Mucosa of rectum (tissue), 2 donors: ENCODE data around the gene ZDHHC1.

ENCODE experiments used
- H3K27ac ChIP-seq, 2 donors: one replicate each; pipeline ENCODE4 v1.7.0; 2013; ENCODE audit warnings: inconsistent platforms in 2 of 2, low read depth in 2 of 2, low read length in 2 of 2
- H3K27me3 ChIP-seq, 2 donors: one replicate each; pipeline ENCODE4 v1.7.0; 2013; ENCODE audit warnings: low read length in 2 of 2; ENCODE audit not compliant: control insufficient read depth in 2 of 2, insufficient read depth in 2 of 2
- H3K36me3 ChIP-seq, 2 donors: one replicate each; pipeline ENCODE4 v1.7.0; 2013; ENCODE audit warnings: low read length in 2 of 2; ENCODE audit not compliant: control insufficient read depth in 2 of 2, insufficient read depth in 2 of 2
- H3K4me1 ChIP-seq, 2 donors: one replicate each; pipeline ENCODE4 v1.7.0; 2013; ENCODE audit warnings: low read length in 2 of 2, mild to moderate bottlenecking in 1 of 2; ENCODE audit not compliant: control insufficient read depth in 2 of 2, insufficient read depth in 2 of 2
- H3K4me3 ChIP-seq, 2 donors: one replicate each; pipeline ENCODE4 v1.7.0; 2013; ENCODE audit warnings: low read length in 2 of 2
- H3K9ac ChIP-seq, 2 donors: one replicate each; pipeline ENCODE4 v1.7.0; 2013; ENCODE audit warnings: low read length in 2 of 2, low read depth in 1 of 2, mild to moderate bottlenecking in 1 of 2
- H3K9me3 ChIP-seq, 2 donors: one replicate each; pipeline ENCODE4 v1.7.0; 2013; ENCODE audit warnings: low read length in 2 of 2; ENCODE audit not compliant: control insufficient read depth in 2 of 2
- donor health status: healthy.
- donor health status: Normal muscosa, but diverticular disease.

The ZDHHC1 gene

GRCh38 chr16:67403976-67404555 lies 12.2 kb downstream of the ZDHHC1 start:
- Histone ChIP-seq H3K4me3 (no peak overlapping the region), H3K27me3 (no peaks in the 10 kb centered on the region), H3K36me3 (no peaks in the 10 kb centered on the region), H3K9ac (peak overlapping the region; percentile 74 to 77), H3K9me3 (no peaks in the 10 kb centered on the region), H3K27ac (peak overlapping the region; percentile 94 to 95), H3K4me1 (peaks cover 20 to 31% of the 10 kb centered on the region in 2 donors)

GRCh38 chr16:67400901-67401300 lies 15.4 kb downstream of the ZDHHC1 start:
- H3K36me3 ChIP-seq, result no peaks in the 10 kb centered on the region
- no peak overlapping the region for H3K27ac ChIP-seq
- H3K27me3 ChIP-seq, result no peaks in the 10 kb centered on the region
- H3K4me1 ChIP-seq, result peaks cover 32% of the 10 kb centered on the region in 2 donors
- H3K9ac ChIP-seq, result no peak overlapping the region
- H3K9me3 ChIP-seq, result no peaks in the 10 kb centered on the region
- H3K4me3 ChIP-seq, result no peak overlapping the region

- no peaks in the 10 kb centered on the region for H3K36me3 ChIP-seq
- no peaks in the 10 kb centered on the region for H3K27me3 ChIP-seq
- peaks cover 34 to 36% of the 10 kb centered on the region in 2 donors for H3K4me1 ChIP-seq
- H3K27ac ChIP-seq, result no peak overlapping the region
- no peaks in the 10 kb centered on the region for H3K9me3 ChIP-seq
- H3K4me3 ChIP-seq, result no peak overlapping the region
- peak overlapping the region in 1 of 2 donors; percentile 15 for H3K9ac ChIP-seq
Observed at GRCh38 chr16:67399749-67400704, 16.2 kb downstream of the ZDHHC1 start.

- Histone ChIP-seq H3K9me3 (no peaks in the 10 kb centered on the region), H3K27ac (no peak overlapping the region), H3K27me3 (no peaks in the 10 kb centered on the region), H3K36me3 (no peaks in the 10 kb centered on the region), H3K4me3 (no peak overlapping the region), H3K9ac (peak overlapping the region in 1 of 2 donors; percentile 15), H3K4me1 (peaks cover 31% of the 10 kb centered on the region in 2 donors)
Observed at GRCh38 chr16:67399218-67399733, 17.0 kb downstream of the ZDHHC1 start.

- Histone ChIP-seq H3K36me3 (no peaks in the 10 kb centered on the region), H3K27me3 (no peaks in the 10 kb centered on the region), H3K27ac (no peak overlapping the region), H3K4me1 (peaks cover 30 to 32% of the 10 kb centered on the region in 2 donors), H3K9me3 (no peaks in the 10 kb centered on the region), H3K9ac (no peak overlapping the region), H3K4me3 (no peak overlapping the region)
Observed at GRCh38 chr16:67398546-67399217, 17.6 kb downstream of the ZDHHC1 start.

GRCh38 chr16:67397812-67398545 lies 18.3 kb downstream of the ZDHHC1 start:
- H3K4me1 ChIP-seq, result peaks cover 34 to 36% of the 10 kb centered on the region in 2 donors
- H3K27ac ChIP-seq, result no peak overlapping the region
- no peak overlapping the region for H3K4me3 ChIP-seq
- H3K27me3 ChIP-seq, result no peaks in the 10 kb centered on the region
- no peaks in the 10 kb centered on the region for H3K36me3 ChIP-seq
- H3K9ac ChIP-seq, result no peak overlapping the region
- no peaks in the 10 kb centered on the region for H3K9me3 ChIP-seq

- H3K9ac ChIP-seq, result peak overlapping the region; percentile 36 to 47
- H3K27me3 ChIP-seq, result no peaks in the 10 kb centered on the region
- peaks cover 37 to 43% of the 10 kb centered on the region in 2 donors for H3K4me1 ChIP-seq
- H3K4me3 ChIP-seq, result no peak overlapping the region
- H3K36me3 ChIP-seq, result no peaks in the 10 kb centered on the region
- H3K27ac ChIP-seq, result peak overlapping the region; percentile 68 to 79
- no peaks in the 10 kb centered on the region for H3K9me3 ChIP-seq
Observed at GRCh38 chr16:67397036-67397801, 19.1 kb downstream of the ZDHHC1 start.

GRCh38 chr16:67396159-67397035 lies 19.9 kb downstream of the ZDHHC1 start:
- Histone ChIP-seq H3K9ac (peak overlapping the region; percentile 63 to 70), H3K4me3 (peak overlapping the region; percentile 7 to 31), H3K4me1 (peaks cover 46 to 51% of the 10 kb centered on the region in 2 donors), H3K27ac (peak overlapping the region; percentile 79), H3K27me3 (no peaks in the 10 kb centered on the region), H3K36me3 (no peaks in the 10 kb centered on the region), H3K9me3 (no peaks in the 10 kb centered on the region)
